ENCODE data around the gene YTHDF1.

The YTHDF1 gene

GRCh38 chr20:63249891-63250290 lies 34.0 kb upstream of the YTHDF1 start:
- peak; percentile 33 for FAIRE-seq
- DNase-seq (ENCODE audit: insufficient read length, low spot score), result no peak

- FAIRE-seq, result no peak
- no peak for DNase-seq (ENCODE audit: insufficient read length, low spot score)
These were observed 33.1 kb upstream of the YTHDF1 start for GRCh38 chr20:63248835-63249591.

GRCh38 chr20:63247671-63248228 lies 31.8 kb upstream of the YTHDF1 start:
- FAIRE-seq (no peak), DNase-seq (ENCODE audit: insufficient read length, low spot score) (no peak)

GRCh38 chr20:63246490-63247288 lies 30.8 kb upstream of the YTHDF1 start:
- no peak for DNase-seq (ENCODE audit: insufficient read length, low spot score)
- FAIRE-seq, result no peak

GRCh38 chr20:63244468-63244867 lies 28.5 kb upstream of the YTHDF1 start:
- DNase-seq (ENCODE audit: insufficient read length, low spot score) (no peak), FAIRE-seq (no peak)

- DNase-seq (ENCODE audit: insufficient read length, low spot score) (no peak), FAIRE-seq (no peak)
These were observed 27.8 kb upstream of the YTHDF1 start for GRCh38 chr20:63243604-63244247.

GRCh38 chr20:63242736-63243135 lies 26.8 kb upstream of the YTHDF1 start:
- no peak for FAIRE-seq
- DNase-seq (ENCODE audit: insufficient read length, low spot score), result no peak

- FAIRE-seq (no peak), DNase-seq (ENCODE audit: insufficient read length, low spot score) (no peak)
These were observed 25.3 kb upstream of the YTHDF1 start for GRCh38 chr20:63241272-63241671.

- no peak for FAIRE-seq
- DNase-seq (ENCODE audit: insufficient read length, low spot score), result no peak
These were observed 24.1 kb upstream of the YTHDF1 start for GRCh38 chr20:63240004-63240403.

GRCh38 chr20:63239431-63239830 lies 23.5 kb upstream of the YTHDF1 start:
- no peak for DNase-seq (ENCODE audit: insufficient read length, low spot score)
- no peak for FAIRE-seq

- FAIRE-seq, result peak; percentile 88
These were observed 22.7 kb upstream of the YTHDF1 start for GRCh38 chr20:63238514-63239125.

GRCh38 chr20:63238031-63238430 lies 22.1 kb upstream of the YTHDF1 start:
- no peak for DNase-seq (ENCODE audit: insufficient read length, low spot score)
- no peak for FAIRE-seq

More at GRCh38 chr20:63238514-63239125, 22.7 kb upstream of the YTHDF1 start:
- no peak for DNase-seq (ENCODE audit: insufficient read length, low spot score)

GRCh38 chr20:63236116-63236837 lies 20.3 kb upstream of the YTHDF1 start:
- peak; percentile 67 for FAIRE-seq

GRCh38 chr20:63235399-63235983 lies 19.6 kb upstream of the YTHDF1 start, which contains the start of gene BIRC7:
TSS of gene BIRC7 (plus strand) at chr20:63235905. CDS start at chr20:63236097, 192 bp downstream.
- DNase-seq (ENCODE audit: insufficient read length, low spot score) (no peak), FAIRE-seq (peak; percentile 75)

More at GRCh38 chr20:63236116-63236837, 20.3 kb upstream of the YTHDF1 start:
- no peak for DNase-seq (ENCODE audit: insufficient read length, low spot score)

- DNase-seq (ENCODE audit: insufficient read length, low spot score) (no peak), FAIRE-seq (peak; percentile 70)
These were observed 18.9 kb upstream of the YTHDF1 start for GRCh38 chr20:63234693-63235398.

- DNase-seq (ENCODE audit: insufficient read length, low spot score) (no peak), FAIRE-seq (peak; percentile 66)
These were observed 18.0 kb upstream of the YTHDF1 start for GRCh38 chr20:63233924-63234323.

GRCh38 chr20:63233061-63233344 lies 17.1 kb upstream of the YTHDF1 start:
- DNase-seq (ENCODE audit: insufficient read length, low spot score) (no peak), FAIRE-seq (no peak)

- FAIRE-seq (peak; percentile 88), DNase-seq (ENCODE audit: insufficient read length, low spot score) (peak; percentile 76)
These were observed 16.5 kb upstream of the YTHDF1 start for GRCh38 chr20:63232235-63233060.
